ENCODE measurements around the gene DPPA3.
"Not testable (repeated sequence)": the region's sequence is repeated elsewhere in the genome, so short reads cannot be mapped to it uniquely, and the experiment has no call there.

DPPA3 gene

GRCh38 chr12:7667125-7667524 lies 44.1 kb upstream of the DPPA3 start:
- Histone ChIP-seq H3K9me2 (ENCODE audit: low read depth, low read length) (no peaks in the 10 kb centered on the region), H4K20me1 (ENCODE audit: insufficient read depth, low read length) (no peaks in the 10 kb centered on the region)
- no peak for TF ChIP-seq EZH2 (IDR thresholded peaks at IDR 0.05; ENCODE audit: borderline replicate concordance, low read length)
- TF ChIP-seq CTCF (IDR thresholded peaks at IDR 0.05; ENCODE audit: low read length): peak; percentile 39; the same call in 1 of the 2 replicates

GRCh38 chr12:7668171-7668570 lies 43.1 kb upstream of the DPPA3 start:
- no peaks in the 10 kb centered on the region for H4K20me1 ChIP-seq (ENCODE audit: insufficient read depth, low read length)
- H3F3A ChIP-seq (ENCODE audit: insufficient read depth, low read length): no peaks in the 10 kb centered on the region
- no peak overlapping the region for H2AFZ ChIP-seq (ENCODE audit: low read length)
- no peak overlapping the region for H3K4me3 ChIP-seq (ENCODE audit: low read depth, low read length, poor library complexity, severe bottlenecking)
- H3K4me2 ChIP-seq (ENCODE audit: low read length): no peak overlapping the region
- no peaks in the 10 kb centered on the region for H3K9me3 ChIP-seq (ENCODE audit: low read length)
- no peak overlapping the region for H3K27ac ChIP-seq (ENCODE audit: low read depth, low read length, poor library complexity, severe bottlenecking)
- no peaks in the 10 kb centered on the region for H3K27me3 ChIP-seq (ENCODE audit: insufficient read depth, low read length)
- TF ChIP-seq EZH2 (IDR thresholded peaks at IDR 0.05; ENCODE audit: borderline replicate concordance, low read length) (no peak), CTCF (IDR thresholded peaks at IDR 0.05; ENCODE audit: low read length) (no peak)
- H3K4me1 ChIP-seq (ENCODE audit: insufficient read depth, low read length, severe bottlenecking): no peaks in the 10 kb centered on the region
- H3K9me2 ChIP-seq (ENCODE audit: low read depth, low read length): no peaks in the 10 kb centered on the region
- H3K9ac ChIP-seq (ENCODE audit: low read length): no peak overlapping the region
- H3K36me3 ChIP-seq (ENCODE audit: insufficient read depth, low read length): no peaks in the 10 kb centered on the region
- no peaks in the 10 kb centered on the region for H3K79me2 ChIP-seq (ENCODE audit: insufficient read depth, low read length)

More at GRCh38 chr12:7667125-7667524, 44.1 kb upstream of the DPPA3 start:
- no peaks in the 10 kb centered on the region for H3K9me3 ChIP-seq (ENCODE audit: low read length)
- no peak overlapping the region for H3K9ac ChIP-seq (ENCODE audit: low read length)
- no peak overlapping the region for H3K27ac ChIP-seq (ENCODE audit: low read depth, low read length, poor library complexity, severe bottlenecking)
- no peak overlapping the region for H2AFZ ChIP-seq (ENCODE audit: low read length)
- no peaks in the 10 kb centered on the region for H3K36me3 ChIP-seq (ENCODE audit: insufficient read depth, low read length)
- no peak overlapping the region for H3K4me3 ChIP-seq (ENCODE audit: low read depth, low read length, poor library complexity, severe bottlenecking)
- H3K4me1 ChIP-seq (ENCODE audit: insufficient read depth, low read length, severe bottlenecking): no peaks in the 10 kb centered on the region
- no peaks in the 10 kb centered on the region for H3K79me2 ChIP-seq (ENCODE audit: insufficient read depth, low read length)
- peaks cover 7% of the 10 kb centered on the region; the same call in 1 of the 2 replicates for H3K27me3 ChIP-seq (ENCODE audit: insufficient read depth, low read length)
- no peaks in the 10 kb centered on the region for H3F3A ChIP-seq (ENCODE audit: insufficient read depth, low read length)
- no peak overlapping the region for H3K4me2 ChIP-seq (ENCODE audit: low read length)

- not testable (repeated sequence) for H3K27ac ChIP-seq (ENCODE audit: low read depth, low read length, poor library complexity, severe bottlenecking); H3K27me3 ChIP-seq (ENCODE audit: insufficient read depth, low read length); H3K4me3 ChIP-seq (ENCODE audit: low read depth, low read length, poor library complexity, severe bottlenecking); H3K79me2 ChIP-seq (ENCODE audit: insufficient read depth, low read length); H3K9me2 ChIP-seq (ENCODE audit: low read depth, low read length); H3F3A ChIP-seq (ENCODE audit: insufficient read depth, low read length); H3K9ac ChIP-seq (ENCODE audit: low read length); H4K20me1 ChIP-seq (ENCODE audit: insufficient read depth, low read length); H3K36me3 ChIP-seq (ENCODE audit: insufficient read depth, low read length); H2AFZ ChIP-seq (ENCODE audit: low read length); H3K4me2 ChIP-seq (ENCODE audit: low read length); H3K9me3 ChIP-seq (ENCODE audit: low read length); H3K4me1 ChIP-seq (ENCODE audit: insufficient read depth, low read length, severe bottlenecking)
These were observed 35.8 kb upstream of the DPPA3 start for GRCh38 chr12:7675455-7675854.

GRCh38 chr12:7677432-7677888 lies 33.8 kb upstream of the DPPA3 start:
- H3K4me2 ChIP-seq (ENCODE audit: low read length): not testable (repeated sequence)

More at GRCh38 chr12:7677432-7677888, 33.8 kb upstream of the DPPA3 start:
- not testable (repeated sequence) for H3K4me1 ChIP-seq (ENCODE audit: insufficient read depth, low read length, severe bottlenecking); H3F3A ChIP-seq (ENCODE audit: insufficient read depth, low read length); H3K27me3 ChIP-seq (ENCODE audit: insufficient read depth, low read length); H2AFZ ChIP-seq (ENCODE audit: low read length); H4K20me1 ChIP-seq (ENCODE audit: insufficient read depth, low read length); H3K9me3 ChIP-seq (ENCODE audit: low read length); H3K4me3 ChIP-seq (ENCODE audit: low read depth, low read length, poor library complexity, severe bottlenecking); H3K9ac ChIP-seq (ENCODE audit: low read length); H3K27ac ChIP-seq (ENCODE audit: low read depth, low read length, poor library complexity, severe bottlenecking); H3K79me2 ChIP-seq (ENCODE audit: insufficient read depth, low read length); H3K9me2 ChIP-seq (ENCODE audit: low read depth, low read length); H3K36me3 ChIP-seq (ENCODE audit: insufficient read depth, low read length)
- TF ChIP-seq CTCF (IDR thresholded peaks at IDR 0.05; ENCODE audit: low read length): peak; percentile 41

All from OCI-LY1 (cell line).